NCI-H526 (cell line): ENCODE measurements around the gene DDIT4.
"Not testable (repeated sequence)": the region's sequence is repeated elsewhere in the genome, so short reads cannot be mapped to it uniquely, and the experiment has no call there.

Experiments
- DNase-seq, 2 experiments: peaks; one replicate each; lab custom pipeline; 2025; lab: John Stamatoyannopoulos, UW

Gene DDIT4

GRCh38 chr10:72295330-72295910, 21.7 kb downstream of the DDIT4 start:
- DNase-seq = no peak

- not testable (repeated sequence) for DNase-seq
Observed at GRCh38 chr10:72296829-72297280, 23.1 kb downstream of the DDIT4 start.

- DNase-seq = no peak
Observed at GRCh38 chr10:72297281-72297804, 23.6 kb downstream of the DDIT4 start.

- peak; percentile 86 to 94 for DNase-seq
Observed at GRCh38 chr10:72297805-72298591, 24.3 kb downstream of the DDIT4 start.

- DNase-seq = no peak
Observed at GRCh38 chr10:72298592-72299519, 25.1 kb downstream of the DDIT4 start.

GRCh38 chr10:72303424-72304128, 29.9 kb downstream of the DDIT4 start:
- no peak for DNase-seq

- no peak for DNase-seq
Observed at GRCh38 chr10:72306215-72306760, 32.6 kb downstream of the DDIT4 start.

- not testable (repeated sequence) for DNase-seq
Observed at GRCh38 chr10:72307711-72308110, 34.0 kb downstream of the DDIT4 start.

- DNase-seq = no peak
Observed at GRCh38 chr10:72308320-72308987, 34.7 kb downstream of the DDIT4 start.

GRCh38 chr10:72309290-72310240, 35.8 kb downstream of the DDIT4 start:
- DNase-seq = no peak

GRCh38 chr10:72310241-72310633, 36.5 kb downstream of the DDIT4 start:
- no peak for DNase-seq

- DNase-seq = no peak
Observed at GRCh38 chr10:72310636-72311035, 36.9 kb downstream of the DDIT4 start.

- DNase-seq = no peak
Observed at GRCh38 chr10:72311667-72312066, 37.9 kb downstream of the DDIT4 start.

GRCh38 chr10:72312865-72313391, 39.2 kb downstream of the DDIT4 start:
- DNase-seq = no peak

- DNase-seq = no peak
Observed at GRCh38 chr10:72314263-72314662, 40.5 kb downstream of the DDIT4 start.

GRCh38 chr10:72315054-72315453, 41.3 kb downstream of the DDIT4 start:
- DNase-seq = no peak

- DNase-seq = no peak
Observed at GRCh38 chr10:72315611-72316385, 42.1 kb downstream of the DDIT4 start.

- DNase-seq = no peak
Observed at GRCh38 chr10:72316386-72316700, 42.6 kb downstream of the DDIT4 start.
